KMS-11 (cell line): ENCODE data around the gene TRPV5.

Experiments
- H2AFZ ChIP-seq: fragments of 200-600 bp; sonication (generic); 2 replicates; pipeline ENCODE4 v1.6.1; 2016; ENCODE audit warnings: antibody characterized with exemption, mixed run types, low read depth
- H3K27ac ChIP-seq: fragments of 200-600 bp; sonication (generic); 2 replicates; pipeline ENCODE4 v1.6.1; 2016; ENCODE audit warnings: mild to moderate bottlenecking, mixed run types
- H3K27me3 ChIP-seq: fragments of 200-600 bp; sonication (generic); 2 replicates; pipeline ENCODE4 v1.6.1; 2017; ENCODE audit warnings: mild to moderate bottlenecking, low read depth, mixed run types, moderate library complexity; ENCODE audit not compliant: insufficient read depth
- H3K36me3 ChIP-seq: fragments of 200-600 bp; sonication (generic); 2 replicates; pipeline ENCODE4 v1.6.1; 2017; ENCODE audit warnings: mild to moderate bottlenecking, mixed run types; ENCODE audit not compliant: insufficient read depth
- H3K4me1 ChIP-seq: fragments of 200-600 bp; sonication (generic); 2 replicates; pipeline ENCODE4 v1.6.1; 2016; ENCODE audit warnings: mild to moderate bottlenecking, low read depth, mixed run types; ENCODE audit not compliant: poor library complexity, severe bottlenecking
- H3K4me2 ChIP-seq: fragments of 200-600 bp; sonication (generic); 2 replicates; pipeline ENCODE4 v1.7.0; 2016; ENCODE audit warnings: mild to moderate bottlenecking, mixed run types
- H3K4me3 ChIP-seq: fragments of 200-600 bp; sonication (generic); IDR thresholded peaks from 2 replicates; pipeline ENCODE4 v1.6.1; 2017; ENCODE audit warnings: low read depth, low read length, mixed read lengths; ENCODE audit not compliant: insufficient read depth
- H3K79me2 ChIP-seq: fragments of 200-600 bp; sonication (generic); 2 replicates; pipeline ENCODE4 v1.6.1; 2016; ENCODE audit warnings: low read depth, mixed run types; ENCODE audit not compliant: insufficient read depth
- H3K9ac ChIP-seq: fragments of 200-600 bp; sonication (generic); 2 replicates; pipeline ENCODE4 v1.6.1; 2016; ENCODE audit warnings: mild to moderate bottlenecking, mixed run types
- H4K20me1 ChIP-seq: fragments of 200-600 bp; sonication (generic); 2 replicates; pipeline ENCODE4 v1.6.1; 2016; ENCODE audit warnings: mild to moderate bottlenecking, mixed run types; ENCODE audit not compliant: insufficient read depth
- TF ChIP-seq, protein P1 (sequence below): fragments of 200-600 bp; sonication (generic); conservative IDR thresholded peaks from 2 replicates; pipeline ENCODE4 v1.6.1; 2017; ENCODE audit warnings: low read depth, mild to moderate bottlenecking, antibody characterized with exemption, low read length, moderate library complexity, mixed read lengths

Gene TRPV5

GRCh38 chr7:142899661-142900060, 33.9 kb downstream of the TRPV5 start:
- no peaks in the 10 kb centered on the region for H4K20me1 ChIP-seq
- H3K9ac ChIP-seq: no peak overlapping the region
- no peak overlapping the region for H3K27ac ChIP-seq
- no peaks in the 10 kb centered on the region for H3K27me3 ChIP-seq
- TF ChIP-seq, protein P1, sequence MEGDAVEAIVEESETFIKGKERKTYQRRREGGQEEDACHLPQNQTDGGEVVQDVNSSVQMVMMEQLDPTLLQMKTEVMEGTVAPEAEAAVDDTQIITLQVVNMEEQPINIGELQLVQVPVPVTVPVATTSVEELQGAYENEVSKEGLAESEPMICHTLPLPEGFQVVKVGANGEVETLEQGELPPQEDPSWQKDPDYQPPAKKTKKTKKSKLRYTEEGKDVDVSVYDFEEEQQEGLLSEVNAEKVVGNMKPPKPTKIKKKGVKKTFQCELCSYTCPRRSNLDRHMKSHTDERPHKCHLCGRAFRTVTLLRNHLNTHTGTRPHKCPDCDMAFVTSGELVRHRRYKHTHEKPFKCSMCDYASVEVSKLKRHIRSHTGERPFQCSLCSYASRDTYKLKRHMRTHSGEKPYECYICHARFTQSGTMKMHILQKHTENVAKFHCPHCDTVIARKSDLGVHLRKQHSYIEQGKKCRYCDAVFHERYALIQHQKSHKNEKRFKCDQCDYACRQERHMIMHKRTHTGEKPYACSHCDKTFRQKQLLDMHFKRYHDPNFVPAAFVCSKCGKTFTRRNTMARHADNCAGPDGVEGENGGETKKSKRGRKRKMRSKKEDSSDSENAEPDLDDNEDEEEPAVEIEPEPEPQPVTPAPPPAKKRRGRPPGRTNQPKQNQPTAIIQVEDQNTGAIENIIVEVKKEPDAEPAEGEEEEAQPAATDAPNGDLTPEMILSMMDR: no peak
- H2AFZ ChIP-seq: no peak overlapping the region
- H3K4me3 ChIP-seq: no peak overlapping the region
- no peaks in the 10 kb centered on the region for H3K79me2 ChIP-seq
- H3K4me2 ChIP-seq: no peak overlapping the region
- H3K36me3 ChIP-seq: no peaks in the 10 kb centered on the region
- no peaks in the 10 kb centered on the region for H3K4me1 ChIP-seq

DNA sequence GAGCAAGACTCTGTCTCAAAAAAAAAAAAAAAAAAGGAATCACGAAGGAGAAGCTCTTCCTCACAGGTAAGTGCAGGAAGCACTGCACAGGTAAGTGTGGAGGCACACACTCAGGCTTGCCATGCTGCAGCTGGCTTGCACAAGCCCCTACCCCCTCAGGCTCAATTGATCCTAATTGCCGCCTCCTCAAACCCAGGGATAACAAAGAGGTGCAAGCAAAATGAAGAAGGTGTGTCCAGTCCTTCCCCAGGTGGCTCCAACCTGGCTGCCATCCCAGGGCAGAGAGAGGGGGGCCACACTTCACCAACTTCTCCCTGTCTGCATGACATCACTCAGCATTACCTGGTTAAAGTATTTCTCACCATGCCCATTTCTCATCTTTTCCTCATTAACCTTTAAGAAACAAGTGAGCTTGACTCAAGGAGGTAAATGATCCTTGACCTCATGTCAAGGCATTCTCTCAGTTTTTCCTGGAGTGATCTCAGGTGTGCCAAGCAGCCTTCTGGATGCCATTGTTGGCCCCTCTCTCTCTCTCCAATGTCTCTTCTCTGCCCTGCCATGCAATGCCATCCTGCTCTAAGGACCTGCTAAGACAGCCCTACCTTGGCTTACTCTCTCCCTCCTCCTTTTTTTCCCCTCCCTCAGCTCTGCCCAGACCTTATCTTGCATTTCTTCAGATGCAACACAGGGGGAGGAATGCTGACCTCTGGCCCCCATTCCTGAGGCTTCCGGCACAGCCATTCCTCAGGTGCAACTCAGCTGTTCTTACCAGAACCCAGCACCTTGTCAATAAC, 35.0 kb downstream of the TRPV5 start:
- TF ChIP-seq, protein P1: no peak
- Histone ChIP-seq H3K4me1 (no peaks in the 10 kb centered on the region), H3K4me2 (no peak overlapping the region), H3K79me2 (no peaks in the 10 kb centered on the region), H2AFZ (no peak overlapping the region), H3K27ac (no peak overlapping the region), H3K27me3 (no peaks in the 10 kb centered on the region), H3K36me3 (no peaks in the 10 kb centered on the region), H3K4me3 (no peak overlapping the region), H4K20me1 (no peaks in the 10 kb centered on the region), H3K9ac (no peak overlapping the region)

DNA sequence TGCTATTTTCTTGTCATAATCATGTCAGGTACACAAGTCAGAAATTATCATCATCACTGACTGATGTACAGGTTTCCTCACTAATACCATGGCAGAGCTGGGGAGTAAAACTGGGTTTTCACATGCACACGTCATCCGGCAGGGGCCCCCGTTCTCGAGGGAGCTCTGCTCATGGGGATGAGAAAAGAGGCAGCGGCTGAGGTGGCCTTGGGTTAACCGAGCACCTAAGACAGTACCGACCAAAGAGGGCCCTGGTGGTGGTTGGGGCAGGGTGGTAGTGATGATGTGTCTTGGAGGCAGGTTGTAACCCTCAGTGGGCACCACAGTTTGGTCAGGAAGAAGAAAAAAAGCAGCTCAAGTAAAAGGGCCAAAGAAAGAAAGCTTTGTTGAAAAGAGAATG, 35.9 kb downstream of the TRPV5 start:
- H3K27ac ChIP-seq: no peak overlapping the region
- H2AFZ ChIP-seq: no peak overlapping the region
- H3K36me3 ChIP-seq: no peaks in the 10 kb centered on the region
- H3K4me2 ChIP-seq: no peak overlapping the region
- no peaks in the 10 kb centered on the region for H3K27me3 ChIP-seq
- H3K4me3 ChIP-seq: no peak overlapping the region
- H3K79me2 ChIP-seq: no peaks in the 10 kb centered on the region
- TF ChIP-seq, protein P1: no peak
- H3K4me1 ChIP-seq: no peaks in the 10 kb centered on the region
- no peak overlapping the region for H3K9ac ChIP-seq
- no peaks in the 10 kb centered on the region for H4K20me1 ChIP-seq

- Histone ChIP-seq H3K4me3 (no peak overlapping the region), H4K20me1 (no peaks in the 10 kb centered on the region), H3K27me3 (no peaks in the 10 kb centered on the region), H3K79me2 (no peaks in the 10 kb centered on the region), H3K4me1 (no peaks in the 10 kb centered on the region), H3K36me3 (no peaks in the 10 kb centered on the region), H3K27ac (no peak overlapping the region), H2AFZ (no peak overlapping the region), H3K4me2 (no peak overlapping the region), H3K9ac (no peak overlapping the region)
- TF ChIP-seq, protein P1: no peak
These were observed 36.7 kb downstream of the TRPV5 start for GRCh38 chr7:142896741-142897379.
